HTR-8/SVneo (cell line): ENCODE results near the gene SFN.
"Not testable (repeated sequence)": the region's sequence is repeated elsewhere in the genome, so short reads cannot be mapped to it uniquely, and the experiment has no call there.

Experiments
- DNase-seq: peaks from one replicate; pipeline ENCODE4 v3.0.0; 2011; ENCODE audit warnings: low spot score, mixed read lengths; ENCODE audit not compliant: insufficient read length
- FAIRE-seq: peaks from 2 replicates; lab custom pipeline; 2011; peaks lifted over from hg19 to GRCh38; lab: Jason Lieb, UNC

SFN gene

GRCh38 chr1:26862781-26863684 is at the start of gene SFN:
TSS of gene SFN (plus strand) at chr1:26863149. CDS start at chr1:26863213, 64 bp downstream.
- FAIRE-seq (no peak), DNase-seq (no peak)

- DNase-seq (no peak), FAIRE-seq (no peak)
Measured at GRCh38 chr1:26814377-26814776, 48.6 kb upstream of the SFN start.

DNA sequence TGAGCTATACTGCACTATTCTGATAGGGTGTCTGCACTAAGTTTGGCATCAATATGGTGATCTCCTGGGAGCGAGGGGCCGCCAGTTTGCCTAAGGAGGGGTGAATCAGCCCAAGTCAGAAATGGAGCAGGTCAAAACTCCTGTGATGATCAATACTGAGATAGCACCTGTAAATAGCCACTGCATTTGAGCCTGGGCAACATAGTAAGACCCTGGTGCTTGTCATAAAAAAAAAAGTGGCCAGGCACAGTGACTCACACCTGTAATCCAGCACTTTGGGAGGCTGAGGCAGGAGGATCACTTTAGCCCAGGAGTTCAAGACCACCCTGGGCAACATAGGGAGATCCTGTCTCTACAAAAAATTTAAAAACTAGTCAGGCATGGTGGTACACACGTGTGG is 48.1 kb upstream of the SFN start:
- FAIRE-seq (no peak), DNase-seq (no peak)

DNA sequence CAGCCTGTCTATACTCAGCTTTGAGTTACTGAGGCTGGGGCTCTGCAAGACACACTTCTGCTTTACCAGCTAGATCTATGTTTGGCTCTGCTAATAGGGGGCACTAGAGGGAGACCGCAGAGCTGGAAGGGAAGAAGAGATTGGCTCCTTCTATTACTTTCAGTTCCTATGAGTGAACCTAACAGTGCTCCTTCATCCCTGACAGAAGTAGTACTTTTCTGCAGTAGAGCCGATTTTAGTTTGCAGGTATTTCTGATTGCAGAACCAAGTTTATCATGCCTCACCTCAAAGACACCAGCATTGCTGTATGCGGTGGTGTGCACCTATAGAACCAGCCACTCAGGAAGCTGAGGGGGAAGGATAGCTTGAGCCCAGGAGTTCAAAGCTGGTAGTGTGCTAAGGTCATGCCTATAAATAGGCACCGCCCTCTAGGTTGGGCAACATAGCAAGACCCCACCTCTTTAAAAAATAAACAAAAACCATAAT is 42.1 kb upstream of the SFN start:
- FAIRE-seq = no peak
- DNase-seq = no peak

- FAIRE-seq = no peak
Measured at GRCh38 chr1:26822737-26823395, 40.1 kb upstream of the SFN start.

GRCh38 chr1:26824731-26825130 is 38.2 kb upstream of the SFN start:
- no peak for FAIRE-seq
- DNase-seq = no peak

More at GRCh38 chr1:26822737-26823395, 40.1 kb upstream of the SFN start:
- no peak for DNase-seq

- DNase-seq (peak; percentile 73), FAIRE-seq (peak; percentile 16)
Measured at GRCh38 chr1:26826261-26827105, 36.5 kb upstream of the SFN start, which contains the start of gene ZDHHC18. TSS of gene ZDHHC18 (plus strand) at chr1:26826688. CDS start at chr1:26826805, 117 bp downstream.

GRCh38 chr1:26827106-26827604 is 35.8 kb upstream of the SFN start:
- no peak for DNase-seq
- FAIRE-seq = no peak

DNA sequence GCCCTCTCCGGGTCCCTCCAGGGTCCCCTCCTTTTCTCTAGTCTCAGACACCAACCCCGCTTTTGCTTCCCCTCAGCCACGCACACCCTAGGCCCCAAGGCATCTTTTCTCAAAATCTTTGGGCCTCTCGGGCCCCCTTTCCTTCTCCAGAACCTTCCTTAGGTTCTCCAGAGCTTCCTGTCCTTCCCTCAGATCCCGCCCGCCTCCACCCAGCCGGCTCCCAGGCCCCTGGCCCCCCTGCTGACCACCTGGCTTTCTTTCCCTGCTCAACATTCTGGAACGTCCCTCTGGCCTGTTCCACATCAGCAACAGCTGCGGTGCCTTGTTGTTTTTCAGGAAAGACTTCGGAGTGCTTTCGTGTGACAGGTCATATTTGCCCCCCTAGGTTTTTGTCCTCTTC is 35.3 kb upstream of the SFN start:
- FAIRE-seq (no peak), DNase-seq (no peak)

DNA sequence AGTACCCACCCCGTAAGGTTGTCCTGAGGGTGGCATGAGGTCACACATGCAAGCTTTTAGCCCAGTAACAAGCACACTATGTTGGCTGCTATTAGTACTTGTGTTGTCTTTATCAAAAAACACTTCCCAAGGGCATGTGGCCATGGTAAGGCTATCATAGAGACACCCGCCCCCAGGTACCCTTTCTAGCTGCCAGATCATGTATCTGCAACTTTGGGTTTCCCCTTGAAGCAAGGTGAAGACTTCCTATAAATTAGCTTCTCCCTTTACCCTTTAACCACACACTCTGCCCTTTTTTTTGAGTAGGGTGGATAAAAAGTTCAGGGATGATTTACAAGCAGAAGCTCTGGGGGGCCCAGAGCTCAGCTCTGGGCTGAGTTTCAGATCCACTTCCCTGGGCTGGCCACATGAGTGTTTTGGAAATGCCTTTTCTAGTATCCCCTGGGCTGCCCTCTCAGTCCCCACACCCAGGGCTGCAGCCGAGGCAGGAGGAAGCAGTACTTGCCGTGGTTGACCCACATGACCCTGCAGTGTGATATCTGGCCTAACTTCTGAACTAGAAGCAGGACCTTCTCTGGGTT is 34.4 kb upstream of the SFN start:
- DNase-seq (no peak), FAIRE-seq (no peak)

- DNase-seq = no peak
- no peak for FAIRE-seq
Measured at GRCh38 chr1:26829184-26829911, 33.6 kb upstream of the SFN start.

GRCh38 chr1:26831059-26831458 is 31.9 kb upstream of the SFN start:
- FAIRE-seq = no peak
- no peak for DNase-seq

- DNase-seq = no peak
- no peak for FAIRE-seq
Measured at GRCh38 chr1:26831546-26832248, 31.3 kb upstream of the SFN start.

- FAIRE-seq (no peak), DNase-seq (no peak)
Measured at GRCh38 chr1:26832249-26832960, 30.5 kb upstream of the SFN start.

DNA sequence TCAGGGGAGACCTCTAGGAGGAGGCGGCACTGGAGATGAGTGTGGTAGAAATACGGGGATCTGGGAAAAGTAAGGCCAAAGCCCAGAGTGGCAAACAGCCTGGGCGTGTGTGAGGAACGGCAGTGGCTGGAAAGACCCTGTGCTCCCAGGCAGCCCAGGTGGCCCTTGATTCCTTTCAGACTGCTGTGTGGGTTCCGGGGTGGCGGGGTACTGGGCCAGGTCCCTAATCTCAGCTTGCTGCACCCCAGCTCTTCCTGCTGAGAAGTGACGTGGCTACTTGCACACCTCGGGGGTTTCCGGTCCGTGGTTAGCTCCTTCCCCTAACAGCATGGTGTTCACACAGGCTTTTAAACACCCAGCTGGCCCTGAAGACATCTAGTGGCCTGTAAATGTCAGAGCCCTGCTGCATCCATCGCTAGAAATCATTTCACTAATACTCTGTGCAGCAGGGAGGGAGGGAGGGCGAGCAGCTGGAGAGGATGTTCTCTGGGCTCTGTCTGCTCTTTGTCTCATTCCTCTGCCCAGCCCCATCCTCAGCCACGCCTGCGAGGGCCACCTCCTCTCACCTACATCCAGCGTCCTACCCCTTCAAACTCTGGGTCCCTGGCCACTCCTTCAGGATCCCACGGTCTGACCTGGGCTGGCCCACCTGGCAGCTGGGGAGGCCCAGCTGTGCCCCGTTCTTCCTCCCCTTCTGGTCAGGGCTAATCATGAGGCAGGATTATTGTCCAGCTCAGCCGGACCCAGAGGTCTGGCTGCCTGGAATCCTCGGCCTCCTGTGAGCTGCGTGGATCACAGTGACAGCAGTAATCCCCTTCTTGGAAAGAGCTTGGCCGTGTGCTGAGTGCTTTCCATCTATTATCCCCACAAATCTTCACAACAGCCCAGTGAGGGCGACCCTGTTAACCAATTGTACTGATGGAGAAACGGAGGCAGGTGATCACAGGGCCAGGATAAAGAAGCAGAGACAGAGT is 29.2 kb upstream of the SFN start:
- no peak for FAIRE-seq
- DNase-seq = no peak

DNA sequence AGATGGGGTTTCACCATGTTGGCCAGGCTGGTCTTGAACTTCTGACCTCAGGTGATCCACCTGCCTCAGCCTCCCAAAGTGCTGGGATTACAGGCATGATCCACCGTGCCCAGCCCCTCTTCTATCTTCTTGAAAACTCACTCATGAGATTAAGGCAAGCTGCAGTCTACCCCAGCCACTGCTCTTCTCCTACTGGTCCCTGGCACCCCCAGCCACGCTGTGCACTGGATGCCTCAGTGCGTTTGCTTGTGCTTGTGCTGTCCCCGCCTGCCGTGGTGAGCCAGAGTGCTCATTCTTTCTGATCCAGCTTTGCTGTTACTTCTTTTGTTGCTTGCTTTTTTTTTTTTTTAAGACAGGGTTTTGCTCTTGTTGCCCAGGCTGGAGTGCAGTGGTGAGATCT is 25.3 kb upstream of the SFN start:
- not testable (repeated sequence) for DNase-seq, FAIRE-seq
